ENCODE measurements around the gene SLC25A25. TPM values are rescaled to one million over a fixed set of nuclear protein-coding genes. Genes with fewer than 3 reads are reported as not detected.

Gene SLC25A25
- total RNA-seq, 2 donors from 2014 or later = 30.1 to 33.9 TPM

- H3K4me3 ChIP-seq = no peak overlapping the region
- no peak for DNase-seq (ENCODE audit: low spot score)
- H3K27ac ChIP-seq = no peak overlapping the region
- H3K9me3 ChIP-seq = no peaks in the 10 kb centered on the region
- ATAC-seq (ENCODE audit: insufficient number of reproducible peaks, low FRiP score, low read depth) = no peak
- H3K4me1 ChIP-seq (ENCODE audit: control insufficient read depth in 1 of 2, low read depth in 2 of 2) = no peaks in the 10 kb centered on the region
- H3K27me3 ChIP-seq (replicated peaks; ENCODE audit: insufficient read depth) = no peaks in the 10 kb centered on the region
- no peaks in the 10 kb centered on the region for H3K36me3 ChIP-seq
- TF ChIP-seq CTCF (IDR thresholded peaks at IDR 0.05) = no peak
These were observed 78.6 kb downstream of the SLC25A25 start for GRCh38 chr9:128146591-128147120.

GRCh38 chr9:128148509-128149000, 80.5 kb downstream of the SLC25A25 start:
- no peak overlapping the region for H3K27ac ChIP-seq

GRCh38 chr9:128149001-128149701, 81.1 kb downstream of the SLC25A25 start, which contains the start of gene LCN2:
Gene LCN2 (plus strand): TSS chr9:128149453. CDS start chr9:128149526, 73 bp downstream.
- no peak for ATAC-seq (ENCODE audit: insufficient number of reproducible peaks, low FRiP score, low read depth)
- no peak for TF ChIP-seq CTCF (IDR thresholded peaks at IDR 0.05)
- DNase-seq (ENCODE audit: low spot score) = no peak
- Histone ChIP-seq H3K4me1 (ENCODE audit: control insufficient read depth in 1 of 2, low read depth in 2 of 2) (no peaks in the 10 kb centered on the region), H3K9me3 (no peaks in the 10 kb centered on the region), H3K36me3 (no peaks in the 10 kb centered on the region), H3K27ac (no peak within 1 kb of the TSS), H3K27me3 (replicated peaks; ENCODE audit: insufficient read depth) (no peaks in the 10 kb centered on the region), H3K4me3 (no peak within 1 kb of the TSS)

More at GRCh38 chr9:128148509-128149000, 80.5 kb downstream of the SLC25A25 start:
- Histone ChIP-seq H3K36me3 (no peaks in the 10 kb centered on the region), H3K4me1 (ENCODE audit: control insufficient read depth in 1 of 2, low read depth in 2 of 2) (no peaks in the 10 kb centered on the region), H3K9me3 (no peaks in the 10 kb centered on the region), H3K4me3 (no peak overlapping the region), H3K27me3 (replicated peaks; ENCODE audit: insufficient read depth) (no peaks in the 10 kb centered on the region)
- ATAC-seq (ENCODE audit: insufficient number of reproducible peaks, low FRiP score, low read depth) = no peak
- DNase-seq (ENCODE audit: low spot score) = no peak
- TF ChIP-seq CTCF (IDR thresholded peaks at IDR 0.05) = no peak

GRCh38 chr9:128149951-128150593, 82.0 kb downstream of the SLC25A25 start:
- ATAC-seq (ENCODE audit: insufficient number of reproducible peaks, low FRiP score, low read depth) = no peak

More at GRCh38 chr9:128149951-128150593, 82.0 kb downstream of the SLC25A25 start:
- Histone ChIP-seq H3K9me3 (no peaks in the 10 kb centered on the region), H3K27me3 (replicated peaks; ENCODE audit: insufficient read depth) (no peaks in the 10 kb centered on the region), H3K36me3 (no peaks in the 10 kb centered on the region), H3K4me3 (no peak overlapping the region), H3K27ac (no peak overlapping the region), H3K4me1 (ENCODE audit: control insufficient read depth in 1 of 2, low read depth in 2 of 2) (no peaks in the 10 kb centered on the region)
- no peak for DNase-seq (ENCODE audit: low spot score)
- no peak for TF ChIP-seq CTCF (IDR thresholded peaks at IDR 0.05)
